Measurements from ENCODE around the gene BARX2. TPM values are rescaled to one million over a fixed set of nuclear protein-coding genes. Genes with fewer than 3 reads are reported as not detected.

The BARX2 gene
- total and polyA plus RNA-seq, 2 of the 4 experiments (the other 2 are of a cell fraction), result not detected

- no peak overlapping the region for H4K5ac ChIP-seq (ENCODE audit: low read depth, low read length)
- no TSS peak for BruUV-seq (replicated peaks)
- WGBS, 2 experiments (ENCODE audit: extremely low coverage in 2 of 2, insufficient read length in 1 of 2), result no CpG with 5 or more reads among the region's 5 CpGs
- no peak overlapping the region for H3K18ac ChIP-seq (ENCODE audit: low read depth, low read length)
- H3K4me3 ChIP-seq (ENCODE audit: insufficient read depth, low read depth, low read length), result no peak overlapping the region
- no peak overlapping the region for H3K23ac ChIP-seq (ENCODE audit: low read depth, low read length)
- CTCF ChIA-PET, result interaction anchor here (0.6 kb wide), 1 partner anchor 48 kb away, joined by 3 read pairs; no protein-coding TSS in a partner anchor
- no peaks in the 10 kb centered on the region for H4K20me1 ChIP-seq (ENCODE audit: insufficient read depth, low read length)
- no peaks in the 10 kb centered on the region for H3K79me1 ChIP-seq (ENCODE audit: low read depth in 1 of 2, low read length in 2 of 2)
- H3K14ac ChIP-seq (replicated peaks; ENCODE audit: low read depth, low read length), result no peak overlapping the region
- H3K36me3 ChIP-seq (ENCODE audit: control insufficient read depth, insufficient read depth, low read length), result no peaks in the 10 kb centered on the region
- H3K9ac ChIP-seq (ENCODE audit: low read depth, low read length), result no peak overlapping the region
- H2AK9ac ChIP-seq (replicated peaks; ENCODE audit: low read depth, low read length, poor library complexity), result no peak overlapping the region
- H3K9me3 ChIP-seq (ENCODE audit: control insufficient read depth, insufficient read depth, low read length), result peaks cover 24% of the 10 kb centered on the region
- no peak overlapping the region for H3K27ac ChIP-seq (ENCODE audit: insufficient read depth, low read length)
- DNase-seq (no peak), ATAC-seq (ENCODE audit: low read depth) (no peak)
- no peaks in the 10 kb centered on the region for H3K9me1 ChIP-seq (ENCODE audit: insufficient read depth, low read length)
- intact Hi-C loops (cut with micrococcal nuclease), result no loop called here
- H4K8ac ChIP-seq (ENCODE audit: low read depth in 2 of 2, low read length in 2 of 2), result no peak overlapping the region
- H3K56ac ChIP-seq (ENCODE audit: extremely low read depth, insufficient read depth, low read length), result no peak overlapping the region
- POLR2A ChIA-PET (ENCODE audit: unreplicated experiment), result no interaction called here
- H2BK5ac ChIP-seq (ENCODE audit: low read depth, low read length, poor library complexity, severe bottlenecking), result no peak overlapping the region
- no peaks in the 10 kb centered on the region for H3K27me3 ChIP-seq (ENCODE audit: control insufficient read depth, insufficient read depth, low read length)
- no peak overlapping the region for H2BK20ac ChIP-seq (ENCODE audit: low read depth, low read length)
- H2BK120ac ChIP-seq (ENCODE audit: low read depth, low read length), result no peak overlapping the region
- no peak overlapping the region for H3K4me2 ChIP-seq (ENCODE audit: low read depth, low read length)
- TF ChIP-seq MAZ (IDR thresholded peaks at IDR 0.05; ENCODE audit: borderline replicate concordance, low read depth, low read length) (no peak), MAFK (IDR thresholded peaks at IDR 0.05; ENCODE audit: low read depth, low read length) (peak; percentile 98)
- H4K91ac ChIP-seq (ENCODE audit: insufficient read depth, low read depth, low read length), result no peak overlapping the region
- H2AK5ac ChIP-seq (ENCODE audit: low read depth, low read length), result no peak overlapping the region
- H3K4me1 ChIP-seq (ENCODE audit: control insufficient read depth, insufficient read depth, low read length), result no peaks in the 10 kb centered on the region
- in situ Hi-C loops (cut with MboI; ENCODE audit: low sequenced_read_pairs), result no loop called here
- H2BK15ac ChIP-seq (ENCODE audit: low read depth, low read length), result no peak overlapping the region
- dilution Hi-C loops (cut with HindIII; ENCODE audit: low sequenced_read_pairs, unreplicated experiment), result no loop called here
- no peak overlapping the region for H3K4ac ChIP-seq (ENCODE audit: low read depth, low read length)
- no peak overlapping the region for H2AFZ ChIP-seq (replicated peaks; ENCODE audit: low read length, poor library complexity)
Observed at GRCh38 chr11:129451524-129451923, 75.9 kb downstream of the BARX2 start.

All from IMR-90 (cell line).